Measurements from ENCODE around the gene BMAL1. TPM values are rescaled to one million over a fixed set of nuclear protein-coding genes. Genes with fewer than 3 reads are reported as not detected.

Gene BMAL1
- total RNA-seq, 2 donors from 2014 or later: 20.1 to 62.3 TPM

GRCh38 chr11:13258855-13259254 lies 18.7 kb upstream of the BMAL1 start:
- ATAC-seq: no peak
- no peak overlapping the region for H3K27ac Mint-ChIP-seq
- DNase-seq (ENCODE audit: low spot score in 2 of 2): no peak
- no peaks in the 10 kb centered on the region for H3K9me3 Mint-ChIP-seq
- H3K36me3 Mint-ChIP-seq: no peaks in the 10 kb centered on the region

DNA sequence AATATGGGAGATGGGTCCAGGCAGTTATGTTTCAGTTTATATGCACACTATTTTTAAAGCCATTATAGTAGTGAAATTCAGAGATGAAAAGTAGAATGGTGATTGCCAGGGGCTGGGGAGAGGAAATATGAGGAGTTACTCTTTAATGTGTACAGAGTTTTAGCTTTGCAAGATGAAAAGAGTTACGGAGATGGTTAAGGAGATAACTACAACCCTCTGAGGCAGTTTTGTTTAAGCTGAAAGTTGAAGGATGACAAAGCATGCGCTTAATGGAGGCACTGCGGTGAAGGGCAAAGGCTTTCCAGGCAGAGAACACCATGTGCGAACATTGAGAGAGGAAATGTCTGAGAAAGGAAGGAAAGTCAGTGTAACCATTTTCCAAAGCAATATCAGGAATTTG lies 18.2 kb upstream of the BMAL1 start:
- Mint-ChIP-seq H3K27ac (no peak overlapping the region), H3K36me3 (no peaks in the 10 kb centered on the region)
- no peak for ATAC-seq

GRCh38 chr11:13260201-13260962 lies 17.2 kb upstream of the BMAL1 start:
- ATAC-seq (no peak), DNase-seq (ENCODE audit: low spot score in 2 of 2) (no peak)
- Mint-ChIP-seq H3K27ac (no peak overlapping the region), H3K36me3 (no peaks in the 10 kb centered on the region), H3K9me3 (no peaks in the 10 kb centered on the region)

More for the DNA sequence above, 18.2 kb upstream of the BMAL1 start:
- DNase-seq (ENCODE audit: low spot score in 2 of 2): no peak
- H3K9me3 Mint-ChIP-seq: no peaks in the 10 kb centered on the region

DNA sequence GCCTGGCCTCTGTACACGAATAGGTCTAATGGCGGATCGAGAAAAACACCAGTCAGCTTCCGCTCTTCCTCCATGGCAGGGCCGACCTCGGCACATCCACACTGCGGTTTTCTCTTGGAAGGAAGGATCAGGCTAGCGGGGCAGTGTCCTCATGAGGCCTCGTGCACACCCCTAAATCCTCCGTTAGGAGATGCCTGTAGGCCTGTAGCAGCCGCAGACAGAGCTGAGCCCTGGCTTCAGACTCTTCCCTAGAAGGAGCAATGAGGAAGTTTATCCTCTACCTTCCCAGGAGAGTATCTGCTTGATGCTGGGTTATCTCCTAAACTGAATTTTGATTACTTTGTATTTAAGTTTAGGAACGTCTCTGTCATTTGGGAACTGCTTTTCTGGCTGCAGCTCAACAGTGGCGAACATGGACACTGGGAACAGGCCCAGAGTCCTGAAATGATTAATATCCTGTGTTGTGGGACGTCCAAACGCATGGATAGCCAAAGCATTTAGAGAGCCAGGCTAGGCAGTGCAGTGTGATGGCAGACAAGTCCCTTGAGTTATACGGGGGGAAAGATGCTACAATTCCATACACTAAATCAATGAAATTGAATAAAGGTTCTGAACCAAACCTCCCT lies 16.5 kb upstream of the BMAL1 start:
- no peak for DNase-seq (ENCODE audit: low spot score in 2 of 2)
- H3K36me3 Mint-ChIP-seq: no peaks in the 10 kb centered on the region

GRCh38 chr11:13261591-13262061 lies 16.0 kb upstream of the BMAL1 start:
- DNase-seq (ENCODE audit: low spot score in 2 of 2): no peak
- no peak for ATAC-seq
- no peaks in the 10 kb centered on the region for H3K9me3 Mint-ChIP-seq
- H3K36me3 Mint-ChIP-seq: no peaks in the 10 kb centered on the region
- H3K27ac Mint-ChIP-seq: no peak overlapping the region

More for the DNA sequence above, 16.5 kb upstream of the BMAL1 start:
- Mint-ChIP-seq H3K27ac (no peak overlapping the region), H3K9me3 (no peaks in the 10 kb centered on the region)
- no peak for ATAC-seq

GRCh38 chr11:13262096-13262495 lies 15.5 kb upstream of the BMAL1 start:
- Mint-ChIP-seq H3K9me3 (no peaks in the 10 kb centered on the region), H3K36me3 (no peaks in the 10 kb centered on the region), H3K27ac (no peak overlapping the region)
- DNase-seq (ENCODE audit: low spot score in 2 of 2): no peak
- ATAC-seq: no peak

DNA sequence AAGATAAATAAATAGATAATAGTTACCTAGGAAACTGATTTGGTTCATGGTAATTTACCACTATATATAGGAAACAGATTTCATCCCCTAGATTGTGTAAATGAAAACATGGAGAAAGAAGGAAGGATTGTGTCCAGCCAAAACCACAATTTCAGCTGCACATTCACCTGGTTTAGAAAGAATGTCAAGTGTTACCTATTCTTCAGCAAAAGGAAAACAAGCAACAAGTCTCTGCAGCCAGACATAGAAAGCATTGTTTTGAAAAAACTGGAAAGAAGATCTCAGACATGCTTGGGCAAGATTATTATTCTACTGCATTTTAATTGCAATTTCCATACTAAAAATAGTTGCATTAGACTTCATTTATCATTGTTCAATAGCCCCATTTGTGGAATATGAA lies 8.8 kb upstream of the BMAL1 start:
- DNase-seq (ENCODE audit: low spot score in 2 of 2) (no peak), ATAC-seq (no peak)
- no peaks in the 10 kb centered on the region for H3K9me3 Mint-ChIP-seq
- H3K36me3 Mint-ChIP-seq: no peaks in the 10 kb centered on the region
- no peak overlapping the region for H3K27ac Mint-ChIP-seq

DNA sequence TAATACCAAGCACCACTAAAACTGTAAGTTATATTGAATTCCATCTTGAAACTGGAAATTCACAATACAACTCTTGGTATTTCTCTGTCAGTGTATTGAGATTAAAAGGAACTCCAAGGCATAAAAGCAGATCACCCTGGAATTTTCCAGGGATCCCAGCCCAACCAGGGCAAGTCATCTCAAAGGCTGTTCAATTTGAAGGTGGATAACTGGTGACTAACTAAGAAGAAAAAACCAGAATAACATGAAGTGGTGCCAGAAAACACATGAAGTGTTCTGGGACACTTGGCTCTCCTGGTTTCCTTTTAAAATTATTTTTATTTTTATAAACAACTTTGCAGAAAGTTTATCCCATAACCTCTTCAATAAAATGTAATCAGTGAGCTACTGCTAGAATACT lies 7.8 kb upstream of the BMAL1 start:
- no peak for DNase-seq (ENCODE audit: low spot score in 2 of 2)
- no peaks in the 10 kb centered on the region for H3K36me3 Mint-ChIP-seq
- H3K9me3 Mint-ChIP-seq: no peaks in the 10 kb centered on the region
- no peak overlapping the region for H3K27ac Mint-ChIP-seq
- ATAC-seq: no peak

DNA sequence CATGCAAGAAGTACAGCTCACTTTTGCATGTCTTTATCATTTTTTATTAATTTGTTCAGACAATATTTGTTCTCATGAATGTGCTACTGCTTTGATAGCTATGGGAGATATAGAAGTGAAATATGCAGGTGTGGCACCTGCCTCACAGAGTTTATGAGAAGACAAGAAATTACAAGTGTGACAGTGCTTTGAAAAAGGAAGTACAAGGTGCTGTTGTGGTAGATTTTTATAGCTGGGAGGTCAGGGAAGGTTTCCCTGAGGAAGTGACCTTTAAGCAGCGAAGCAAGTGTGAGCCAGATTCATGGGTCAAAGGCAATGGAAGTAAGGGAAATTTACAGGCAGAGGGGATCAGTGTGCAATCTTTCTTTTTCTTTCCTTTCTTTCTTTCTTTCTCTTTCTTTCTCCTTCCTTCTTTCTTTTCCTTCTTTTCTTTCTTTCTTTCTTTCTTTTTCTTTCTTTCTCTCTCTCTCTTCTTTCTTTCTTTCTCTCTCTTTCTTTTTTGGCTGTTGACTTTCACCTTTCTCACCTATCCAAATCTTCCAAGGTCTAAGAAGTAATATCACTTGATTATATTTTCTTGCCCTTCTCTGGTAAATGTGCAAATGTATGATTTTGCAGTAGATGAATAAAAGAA lies 6.4 kb upstream of the BMAL1 start:
- DNase-seq (ENCODE audit: low spot score in 2 of 2): no peak
- no peaks in the 10 kb centered on the region for H3K36me3 Mint-ChIP-seq
- no peaks in the 10 kb centered on the region for H3K9me3 Mint-ChIP-seq
- ATAC-seq: no peak
- H3K27ac Mint-ChIP-seq: no peak overlapping the region

DNA sequence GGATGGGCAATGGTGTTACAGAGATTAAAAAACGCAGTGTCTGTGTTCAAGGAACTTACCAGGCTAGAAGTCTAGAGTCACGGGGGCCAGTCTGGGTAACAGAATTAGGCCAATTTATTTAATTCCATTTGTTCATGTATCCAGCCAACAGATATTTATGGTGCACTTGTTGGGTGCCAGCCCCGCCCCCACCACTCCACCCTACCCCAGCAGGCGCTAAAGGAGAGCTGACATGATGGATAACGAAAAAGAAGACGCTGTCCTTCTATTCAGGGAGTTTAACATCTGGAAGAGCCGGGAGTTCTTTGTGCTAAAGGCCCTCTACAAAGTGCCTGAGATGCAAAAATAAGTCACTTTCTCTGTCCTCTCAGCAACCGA lies 1.1 kb upstream of the BMAL1 start:
- no peak for DNase-seq (ENCODE audit: low spot score in 2 of 2)
- ATAC-seq: no peak
- no peaks in the 10 kb centered on the region for H3K9me3 Mint-ChIP-seq
- H3K27ac Mint-ChIP-seq: peak overlapping the region; percentile 91 to 98
- H3K36me3 Mint-ChIP-seq: peaks cover 5 to 10% of the 10 kb centered on the region in 2 donors

GRCh38 chr11:13276832-13277767 lies 490 bp upstream of the BMAL1 start:
- no peaks in the 10 kb centered on the region for H3K9me3 Mint-ChIP-seq
- peak; percentile 88 to 89 for ATAC-seq
- DNase-seq (ENCODE audit: low spot score in 2 of 2): peak; percentile 96 to 99
- H3K36me3 Mint-ChIP-seq: peaks cover 5 to 10% of the 10 kb centered on the region in 2 donors
- peak overlapping the region; percentile 91 to 98 for H3K27ac Mint-ChIP-seq

- ATAC-seq (no peak), DNase-seq (ENCODE audit: low spot score in 2 of 2) (no peak)
- H3K9me3 Mint-ChIP-seq: no peaks in the 10 kb centered on the region
- peak overlapping the region; percentile 74 to 83 for H3K27ac Mint-ChIP-seq
- peaks cover 5 to 10% of the 10 kb centered on the region in 2 donors for H3K36me3 Mint-ChIP-seq
These were observed 1.3 kb downstream of the BMAL1 start for GRCh38 chr11:13278609-13279486.

GRCh38 chr11:13279487-13279834 lies 1.9 kb downstream of the BMAL1 start:
- DNase-seq (ENCODE audit: low spot score in 2 of 2) (no peak), ATAC-seq (no peak)
- Mint-ChIP-seq H3K27ac (peak overlapping the region; percentile 74 to 83), H3K36me3 (peaks cover 5 to 10% of the 10 kb centered on the region in 2 donors), H3K9me3 (no peaks in the 10 kb centered on the region)

DNA sequence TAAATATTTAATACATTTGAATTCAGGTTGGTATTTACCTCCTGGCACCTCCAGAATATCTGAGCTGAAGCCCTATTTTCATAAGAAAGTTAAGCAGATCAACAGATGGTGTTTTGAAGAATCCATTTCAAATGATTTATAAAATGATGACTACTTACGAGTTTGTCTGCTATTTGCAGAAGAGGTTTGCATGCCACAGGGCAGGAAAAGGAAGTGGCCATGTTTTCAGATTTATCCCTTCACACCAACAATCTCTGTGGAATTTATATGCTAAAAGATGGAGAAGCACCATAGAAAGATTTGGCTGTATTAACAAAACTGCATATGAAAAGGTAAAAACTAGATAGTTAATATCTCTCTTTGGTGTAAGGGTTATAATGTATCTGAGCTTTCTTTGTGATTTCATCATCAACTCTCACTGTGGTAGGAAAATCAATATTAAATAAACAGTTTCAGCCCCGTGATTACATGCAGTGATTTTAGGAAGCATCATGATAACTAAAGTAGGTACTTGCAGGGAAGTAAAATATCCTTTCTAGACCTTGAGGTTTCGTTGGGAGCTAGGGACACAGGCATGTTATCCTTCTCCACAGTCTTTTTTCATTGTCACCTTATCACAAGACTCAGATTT lies 2.6 kb downstream of the BMAL1 start:
- ATAC-seq: no peak
- Mint-ChIP-seq H3K36me3 (peaks cover 10% of the 10 kb centered on the region in 2 donors), H3K9me3 (no peaks in the 10 kb centered on the region), H3K27ac (no peak overlapping the region)
- no peak for DNase-seq (ENCODE audit: low spot score in 2 of 2)

- H3K36me3 Mint-ChIP-seq: peaks cover 10% of the 10 kb centered on the region in 2 donors
- H3K27ac Mint-ChIP-seq: no peak overlapping the region
- DNase-seq (ENCODE audit: low spot score in 2 of 2): no peak
- H3K9me3 Mint-ChIP-seq: no peaks in the 10 kb centered on the region
- ATAC-seq: no peak
These were observed 3.2 kb downstream of the BMAL1 start for GRCh38 chr11:13280777-13281176.

Measured in activated naive CD4-positive, alpha-beta T cell treated with anti-CD3 and anti-CD28 coated beads, Interleukin-2, amount 50 U/mL, for 72 hours (primary cell).